HG03039 (cell line): ENCODE results near the gene NOL4L.
"Not testable (repeated sequence)": the region's sequence is repeated elsewhere in the genome, so short reads cannot be mapped to it uniquely, and the experiment has no call there.

Experiments
- ATAC-seq: cut with Tn5 transposase; IDR thresholded peaks from one replicate; pipeline ENCODE4 v1.9.1; 2021; ENCODE audit warnings: mild to moderate bottlenecking, moderate library complexity; ENCODE audit not compliant: unreplicated experiment

NOL4L gene

DNA sequence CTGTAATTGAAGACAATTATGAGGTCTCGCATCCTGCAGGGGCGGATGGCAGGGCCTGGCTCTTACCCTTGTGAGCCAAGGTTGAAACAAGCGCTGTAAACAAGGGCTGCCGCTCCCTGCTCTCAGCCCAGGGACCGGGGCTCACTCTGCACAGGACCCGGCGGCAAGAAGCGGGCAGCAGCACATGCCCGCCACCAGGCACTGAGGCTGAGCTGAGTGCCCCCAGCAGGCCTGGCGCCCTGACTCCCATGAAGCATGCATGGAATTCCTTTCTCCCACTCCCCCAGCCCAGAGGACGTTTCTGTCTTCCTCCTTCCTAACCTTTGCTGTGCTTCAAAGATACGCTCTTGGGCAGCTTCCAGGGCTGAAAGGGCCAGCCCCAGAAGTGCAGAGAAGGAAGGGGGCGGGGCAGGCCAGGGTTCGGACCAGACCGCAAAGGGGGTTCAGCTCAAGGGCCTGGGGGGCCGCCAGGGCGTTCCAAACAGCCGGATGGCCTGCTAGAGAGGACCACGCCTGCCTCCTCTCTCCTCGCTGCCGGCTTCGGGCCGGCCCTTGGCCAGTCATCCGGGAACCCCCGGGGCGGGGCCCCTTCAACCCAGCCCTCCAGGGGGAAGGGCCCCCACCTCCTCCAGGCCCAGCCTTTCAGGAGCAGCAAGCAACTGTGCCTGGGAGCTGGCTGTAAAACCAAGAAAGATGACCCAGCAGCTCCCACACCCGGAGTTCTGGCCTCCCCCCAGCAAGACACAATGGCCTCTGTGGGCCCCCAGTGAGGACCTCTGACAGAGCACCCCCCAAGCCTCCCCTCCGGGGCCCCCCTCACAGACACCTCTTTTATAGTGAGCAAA lies 109.9 kb downstream of the NOL4L start:
- ATAC-seq, result no peak

DNA sequence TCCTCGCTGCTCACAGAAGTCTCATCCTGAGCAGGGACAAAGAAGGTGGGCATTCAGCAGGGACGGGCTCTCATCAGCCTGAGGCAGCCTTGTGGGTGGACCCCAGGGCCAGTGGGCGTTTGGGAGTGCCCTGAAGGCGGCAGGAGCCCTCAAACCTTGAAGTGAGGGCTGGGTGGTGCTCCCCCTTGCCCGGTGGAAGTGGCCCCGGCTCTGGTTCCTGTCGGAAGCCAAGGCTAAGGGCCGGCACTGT lies 110.5 kb downstream of the NOL4L start:
- ATAC-seq, result no peak

DNA sequence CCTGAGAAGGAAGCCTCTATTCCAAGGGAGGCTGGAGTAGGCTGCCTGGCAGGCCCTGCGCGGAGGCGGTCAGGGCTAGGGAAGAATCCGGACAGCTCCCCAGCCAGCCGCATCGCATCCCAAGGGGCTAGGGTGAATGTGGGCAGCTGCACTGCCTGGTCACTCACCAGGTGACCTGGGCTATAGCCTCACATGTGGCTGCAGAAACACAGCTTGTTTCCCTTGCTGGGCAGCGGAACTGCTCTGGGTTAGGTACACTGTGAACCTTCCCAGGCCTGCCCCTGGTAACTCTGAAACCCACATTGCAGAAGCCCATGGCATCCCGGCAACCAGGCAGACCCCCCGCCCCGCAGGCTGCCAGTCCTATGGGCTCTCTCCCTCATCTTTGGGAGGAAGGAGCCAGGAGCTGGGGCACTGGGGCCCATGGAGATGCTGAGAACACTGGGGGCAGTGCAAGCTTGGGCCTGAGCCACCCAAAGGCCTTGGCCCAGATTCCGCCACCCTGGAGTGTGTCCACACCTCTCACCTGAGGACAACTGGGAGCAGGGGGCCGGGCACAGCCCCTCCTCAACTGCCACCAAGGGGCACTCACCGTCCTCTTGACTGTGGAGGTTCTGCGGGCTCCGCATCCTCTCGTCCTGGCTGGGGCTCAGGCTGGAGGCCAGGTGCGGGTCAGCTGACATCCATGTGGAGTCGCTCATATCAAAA lies 111.0 kb downstream of the NOL4L start:
- ATAC-seq, result no peak

DNA sequence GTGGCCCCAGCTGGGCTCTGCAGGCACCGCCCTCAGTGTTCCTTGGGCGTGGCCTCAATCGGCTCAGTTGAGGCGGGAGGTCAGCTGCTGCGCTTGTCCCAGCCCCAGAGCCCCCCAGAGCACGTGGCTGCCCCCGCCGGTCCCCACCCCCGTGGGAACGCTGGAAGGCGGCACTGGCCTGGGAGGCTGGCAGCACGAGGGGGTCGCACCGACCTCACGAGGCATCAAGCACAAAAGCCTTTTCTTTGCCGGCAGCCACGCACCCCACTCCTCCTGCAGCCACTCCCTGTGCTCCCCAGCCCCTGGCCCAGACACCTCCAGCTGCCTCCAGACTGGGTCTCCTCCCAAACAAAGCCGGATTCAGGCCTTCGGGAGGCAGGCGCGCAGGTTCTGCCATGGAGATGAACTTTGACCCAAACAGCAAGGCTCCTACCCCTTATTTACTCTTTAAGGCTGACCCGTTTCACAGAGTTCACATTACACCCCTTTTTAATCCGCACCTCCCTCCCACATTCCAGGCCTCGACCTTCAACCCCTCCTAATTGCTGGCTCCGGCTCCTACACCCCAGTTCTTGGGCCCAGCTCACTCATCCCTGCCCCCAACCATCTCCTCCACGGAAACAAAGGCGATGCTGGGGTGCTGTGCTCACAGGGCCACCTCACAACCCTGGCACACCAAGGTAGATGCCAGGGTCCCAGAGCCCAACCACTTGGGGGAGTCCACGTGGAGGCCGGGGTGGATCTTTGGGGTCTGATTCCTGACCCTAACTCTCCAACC lies 111.7 kb downstream of the NOL4L start:
- ATAC-seq, result no peak

DNA sequence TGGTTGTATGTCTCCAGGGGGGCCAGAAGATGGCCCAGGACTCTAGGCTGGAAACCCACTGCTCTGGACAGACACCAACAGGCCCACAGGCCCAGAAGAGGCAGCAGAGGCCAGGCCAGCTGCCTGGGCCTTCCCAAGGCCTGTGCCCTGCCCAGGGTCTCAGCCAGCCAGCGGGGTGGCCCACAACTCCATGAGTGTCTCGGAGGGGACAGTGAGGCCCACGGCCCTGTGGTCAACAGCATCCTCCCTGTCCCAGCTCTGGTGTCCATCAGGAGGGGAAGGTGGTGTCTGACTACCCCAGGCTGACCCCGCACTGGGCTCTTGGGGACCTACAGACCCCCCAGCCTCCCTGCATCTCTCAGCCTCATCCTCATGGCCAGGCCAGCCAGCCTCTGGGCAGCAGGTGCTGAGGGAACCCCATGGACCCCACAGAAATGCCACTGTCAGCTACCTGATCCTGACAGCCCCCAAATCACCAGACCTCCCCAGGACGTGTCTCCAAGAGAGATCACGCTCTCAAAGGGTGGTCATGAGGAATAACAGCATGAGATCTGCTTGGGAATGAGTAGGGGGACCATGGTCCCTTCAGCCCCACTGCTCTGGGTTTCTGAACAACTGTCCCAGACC lies 112.4 kb downstream of the NOL4L start:
- ATAC-seq, result no peak

DNA sequence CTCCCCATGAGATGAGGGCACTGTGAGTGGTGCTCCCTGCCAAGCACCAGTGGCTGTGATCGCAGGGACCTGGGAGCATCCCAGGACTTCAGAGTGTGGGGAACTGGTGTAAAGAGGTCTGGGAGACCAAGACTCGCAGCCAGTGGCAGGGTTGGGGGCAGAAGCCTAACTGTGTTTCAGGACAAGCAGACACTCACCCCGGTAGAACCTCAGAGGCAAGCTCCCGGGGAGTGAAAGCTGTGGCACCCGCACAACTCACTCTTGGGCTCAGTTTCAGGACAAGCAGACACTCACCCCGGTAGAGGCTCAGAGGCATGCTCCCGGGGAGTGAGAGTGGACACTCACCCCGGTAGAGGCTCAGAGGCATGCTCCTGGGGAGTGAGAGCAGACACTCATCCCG lies 114.2 kb downstream of the NOL4L start:
- no peak for ATAC-seq

DNA sequence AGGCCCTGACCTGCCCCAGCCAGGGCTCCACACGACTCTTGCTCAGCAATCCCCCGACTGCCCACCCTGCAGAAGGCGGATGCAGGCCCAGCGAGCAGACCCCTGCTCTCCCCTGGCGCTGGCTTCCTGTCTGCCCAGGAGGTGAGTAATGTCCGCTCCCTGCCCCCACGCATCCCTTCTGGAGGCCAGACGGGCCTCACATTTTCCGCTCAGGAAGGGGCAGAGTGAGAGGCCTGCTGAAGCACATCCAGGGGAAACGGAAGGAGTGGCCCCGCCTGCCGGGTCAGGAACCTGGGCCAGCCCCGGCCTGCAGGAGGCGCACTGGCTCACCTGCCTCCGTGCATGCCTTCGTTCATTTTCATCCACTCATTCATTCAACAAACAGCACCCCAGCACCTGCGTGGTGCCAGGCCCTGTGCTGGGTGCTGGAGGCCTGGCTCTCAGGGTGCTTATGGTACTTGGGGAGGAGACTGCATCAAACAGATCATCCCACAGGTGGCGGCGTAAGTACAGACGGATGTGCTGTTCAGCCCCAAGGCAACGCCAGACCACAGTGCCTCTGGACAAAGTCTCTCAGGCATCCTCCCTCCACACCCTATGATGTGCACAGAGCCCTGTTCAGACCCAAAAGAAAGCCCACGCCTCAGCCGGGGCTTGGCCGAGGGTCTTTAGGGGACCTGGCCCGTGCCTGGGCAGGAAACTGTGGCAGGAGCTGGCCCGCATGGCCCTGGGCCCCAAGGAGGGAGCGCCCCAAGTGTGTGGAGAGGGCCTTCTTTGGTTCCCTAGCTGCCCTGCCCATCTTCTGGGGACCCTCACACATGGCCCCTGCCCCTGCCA lies 114.9 kb downstream of the NOL4L start:
- no peak for ATAC-seq

DNA sequence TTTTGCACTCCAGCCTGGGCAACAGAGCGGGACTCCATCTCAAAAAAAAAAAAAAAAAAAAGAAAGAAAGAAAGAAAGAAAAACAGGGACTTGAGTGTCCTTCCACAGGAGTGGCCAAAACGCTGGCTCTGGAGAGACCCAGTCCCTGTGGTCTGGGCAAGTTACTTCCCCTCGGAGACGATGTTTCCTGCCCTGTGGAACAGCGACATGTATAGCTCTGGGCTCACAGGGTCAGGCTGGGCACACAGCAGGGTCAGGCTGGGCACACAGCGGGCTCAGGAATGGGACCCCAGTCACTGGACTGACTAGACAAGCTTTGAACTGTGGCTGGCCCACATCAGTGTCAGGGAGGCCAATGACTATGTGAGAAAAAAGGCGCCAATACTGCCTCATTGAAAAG lies 116.3 kb downstream of the NOL4L start:
- ATAC-seq, result no peak

DNA sequence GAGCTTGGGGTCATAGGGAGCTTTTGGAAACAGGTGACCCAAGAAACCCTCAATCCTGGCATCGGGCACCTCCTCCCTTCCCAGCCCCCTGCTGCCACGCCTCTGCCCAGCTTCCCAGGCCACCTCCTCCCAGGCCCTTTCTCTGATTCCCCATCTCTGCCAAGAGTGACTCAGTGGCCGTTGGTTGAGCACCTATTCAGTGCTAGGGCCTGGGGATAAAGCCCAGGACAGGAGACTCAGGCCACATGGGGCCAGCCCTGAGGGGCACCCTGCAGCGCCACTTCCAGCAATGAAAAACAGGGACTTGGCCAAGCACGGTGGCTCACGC lies 116.9 kb downstream of the NOL4L start:
- no peak for ATAC-seq

DNA sequence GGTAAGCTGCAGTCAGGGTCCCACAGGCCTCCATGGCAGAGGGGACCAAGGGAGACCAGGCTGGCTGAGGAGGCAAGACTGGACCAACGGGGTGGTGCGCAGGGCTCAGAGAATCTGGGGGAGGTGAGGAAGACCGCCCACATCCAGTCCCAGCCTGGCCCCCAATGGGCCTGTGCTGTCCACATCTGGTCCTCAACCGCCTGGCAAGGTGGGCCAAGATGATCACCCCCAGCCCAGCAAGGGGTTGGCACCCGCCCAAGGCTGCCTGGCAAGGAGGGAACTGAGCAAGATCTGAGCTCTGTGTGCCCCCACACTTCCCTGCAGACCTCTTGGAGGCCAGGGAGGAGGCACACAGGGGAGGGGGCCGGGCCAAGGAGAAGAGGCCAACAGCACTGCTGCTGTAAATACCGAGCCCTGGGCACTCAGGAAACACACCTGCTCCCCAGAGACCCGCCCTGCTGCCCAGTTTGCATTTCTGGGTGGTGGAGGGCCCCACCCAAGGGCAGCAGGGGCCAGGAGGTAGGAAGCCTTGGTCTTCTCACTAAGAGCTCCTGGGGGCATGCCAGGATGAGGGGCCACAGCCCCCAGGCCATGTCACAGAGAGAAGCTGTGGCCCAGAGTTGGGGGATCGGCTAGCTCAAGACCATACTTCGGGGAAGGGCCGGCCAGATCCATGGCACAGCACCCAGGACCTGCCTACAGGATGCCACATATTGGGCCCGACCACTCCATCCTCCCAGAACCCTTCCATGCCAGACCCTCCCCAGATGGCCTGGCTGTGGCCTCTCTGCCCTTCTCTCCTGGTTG lies 117.4 kb downstream of the NOL4L start:
- ATAC-seq, result no peak

DNA sequence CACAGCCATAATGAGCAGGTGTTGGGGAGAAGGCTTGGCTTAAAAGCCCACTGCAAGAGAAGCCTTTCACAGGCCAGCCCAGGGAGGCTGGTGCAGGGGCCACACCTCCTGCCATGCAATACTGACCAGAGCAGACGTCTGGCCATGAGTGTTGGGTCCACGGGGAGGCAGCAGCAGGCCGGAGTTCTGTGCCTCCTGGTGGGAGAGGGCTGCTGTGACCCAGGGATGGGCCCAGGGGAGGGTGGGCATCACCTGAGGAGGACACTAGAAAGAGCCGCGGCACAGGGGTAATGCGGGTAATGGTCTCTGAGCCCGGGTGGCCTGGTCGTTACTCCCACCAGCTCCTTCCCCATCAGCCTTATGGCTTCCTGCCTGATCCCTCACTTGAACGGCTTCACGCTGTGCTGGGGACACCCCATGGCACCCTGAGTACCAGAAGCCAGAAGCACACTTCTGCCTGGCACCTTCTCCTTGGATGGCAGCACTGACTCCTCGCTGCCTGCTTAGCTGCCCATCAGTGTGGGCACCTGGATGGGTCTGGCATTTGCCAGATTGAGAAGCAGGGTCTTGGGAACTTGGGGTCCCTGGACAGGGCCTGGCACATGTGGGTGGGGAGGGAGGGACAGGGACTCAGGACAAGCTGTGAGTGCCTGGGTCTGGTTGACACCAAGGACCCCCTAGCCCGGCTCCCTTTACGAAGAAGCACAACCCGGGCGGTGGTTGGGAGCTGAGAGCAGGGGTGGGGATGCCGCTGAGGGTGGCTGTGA lies 118.2 kb downstream of the NOL4L start:
- ATAC-seq, result no peak

DNA sequence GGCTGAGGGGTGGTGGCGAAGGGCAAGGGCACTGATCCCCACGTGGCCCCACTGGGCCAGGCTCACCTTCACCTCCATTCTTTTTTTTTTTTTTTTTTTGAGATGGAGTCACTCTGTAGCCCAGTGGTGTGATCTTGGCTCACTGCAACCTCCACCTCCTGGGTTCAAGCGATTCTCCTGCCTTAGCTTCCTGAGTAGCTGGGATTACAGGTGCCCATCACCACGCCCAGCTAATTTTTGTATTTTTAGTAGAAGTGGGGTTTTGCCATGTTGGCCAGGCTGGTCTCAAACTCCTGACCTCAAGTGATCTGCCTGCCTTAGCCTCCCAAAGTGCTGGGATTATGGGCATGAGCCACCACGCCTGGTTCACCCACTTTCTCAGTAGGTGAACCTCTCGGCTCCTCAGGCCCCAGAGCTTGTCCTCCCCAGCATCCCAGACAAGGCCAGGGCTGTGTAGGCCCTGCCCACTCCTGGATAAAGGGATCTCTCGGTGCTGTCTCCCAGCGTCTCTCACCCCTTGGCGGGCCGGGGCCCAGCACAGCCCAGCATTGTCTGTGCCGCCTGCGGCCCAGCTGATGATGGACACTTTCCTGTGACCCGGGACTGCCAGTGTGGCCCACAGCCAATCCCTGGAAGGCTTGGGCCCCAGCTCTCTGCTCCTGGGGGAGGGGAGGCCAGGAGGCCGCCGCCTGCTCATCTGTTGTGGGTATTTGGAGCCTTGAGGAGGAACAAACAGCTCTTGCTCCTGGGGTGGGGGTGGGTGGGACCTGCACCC lies 119.0 kb downstream of the NOL4L start:
- ATAC-seq, result not testable (repeated sequence)

DNA sequence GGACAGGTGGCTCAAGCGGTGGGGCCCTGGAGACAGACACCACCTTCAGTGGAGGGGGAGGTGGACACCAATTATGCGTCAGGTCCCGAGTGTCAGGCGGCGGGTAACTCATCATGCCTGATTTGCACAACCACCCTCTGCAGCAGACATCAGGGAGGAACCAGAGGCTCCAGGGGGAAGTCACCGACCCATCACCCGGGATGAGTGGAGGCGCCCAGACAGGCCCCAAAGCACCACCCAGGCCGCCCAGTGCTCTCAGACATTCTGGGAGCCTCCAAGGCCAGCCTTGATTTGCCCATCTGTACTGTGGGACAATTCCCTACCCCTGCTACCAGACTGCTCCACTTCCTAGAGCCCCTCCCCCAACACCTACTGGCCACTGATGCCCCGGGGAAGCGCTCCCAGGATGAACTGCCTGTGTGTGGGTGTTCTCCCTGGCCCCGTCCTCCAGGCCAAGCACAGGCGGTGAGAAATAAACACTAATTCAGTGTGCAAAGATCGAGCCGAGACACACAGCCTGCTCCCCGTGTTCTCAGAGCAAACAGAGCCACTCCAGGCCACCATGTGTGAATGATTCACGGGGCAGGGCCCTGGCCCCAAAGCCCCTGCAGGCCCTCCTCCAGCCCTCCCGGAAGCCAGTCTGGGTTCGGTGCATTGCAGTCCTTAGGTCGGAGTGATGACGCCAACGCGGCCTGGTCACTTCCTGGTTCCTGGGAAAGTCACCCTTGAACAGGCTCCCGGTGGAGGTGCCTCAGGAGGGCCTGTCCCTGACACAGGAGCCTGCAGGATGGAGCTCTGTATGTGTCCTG lies 119.8 kb downstream of the NOL4L start:
- ATAC-seq, result no peak

DNA sequence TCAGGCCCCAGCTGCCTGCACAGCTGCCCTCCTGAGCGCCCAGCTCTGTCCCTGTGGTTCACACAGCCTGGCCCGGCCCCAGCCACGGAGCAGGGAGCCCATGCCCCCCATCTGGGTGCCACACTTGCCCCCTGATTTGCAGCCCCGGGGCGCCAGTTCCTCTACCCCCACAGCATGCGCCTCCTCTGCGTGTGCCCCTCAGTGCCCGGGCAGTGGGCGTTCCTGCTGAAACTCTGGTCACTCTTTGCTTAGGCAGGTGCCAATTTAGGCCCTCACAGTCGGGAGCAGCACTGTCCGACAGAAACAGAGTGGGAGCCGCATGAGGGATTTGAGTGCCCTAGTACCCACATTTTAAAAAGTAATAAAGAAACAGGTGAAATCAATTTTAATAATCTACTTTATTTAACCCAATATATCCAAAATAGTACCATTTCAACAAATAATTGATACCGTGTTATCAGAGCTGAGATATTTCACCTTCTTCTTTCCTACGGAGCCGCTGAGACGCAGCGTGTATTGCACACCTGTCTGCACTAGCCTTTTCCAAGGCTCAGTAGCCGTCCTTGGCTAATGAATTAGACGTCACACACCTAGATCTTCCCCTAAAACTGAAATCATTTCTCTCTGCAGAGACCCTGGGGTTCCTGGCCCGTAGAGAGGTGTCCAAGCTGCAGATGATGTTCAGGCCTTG lies 120.6 kb downstream of the NOL4L start:
- ATAC-seq, result no peak

DNA sequence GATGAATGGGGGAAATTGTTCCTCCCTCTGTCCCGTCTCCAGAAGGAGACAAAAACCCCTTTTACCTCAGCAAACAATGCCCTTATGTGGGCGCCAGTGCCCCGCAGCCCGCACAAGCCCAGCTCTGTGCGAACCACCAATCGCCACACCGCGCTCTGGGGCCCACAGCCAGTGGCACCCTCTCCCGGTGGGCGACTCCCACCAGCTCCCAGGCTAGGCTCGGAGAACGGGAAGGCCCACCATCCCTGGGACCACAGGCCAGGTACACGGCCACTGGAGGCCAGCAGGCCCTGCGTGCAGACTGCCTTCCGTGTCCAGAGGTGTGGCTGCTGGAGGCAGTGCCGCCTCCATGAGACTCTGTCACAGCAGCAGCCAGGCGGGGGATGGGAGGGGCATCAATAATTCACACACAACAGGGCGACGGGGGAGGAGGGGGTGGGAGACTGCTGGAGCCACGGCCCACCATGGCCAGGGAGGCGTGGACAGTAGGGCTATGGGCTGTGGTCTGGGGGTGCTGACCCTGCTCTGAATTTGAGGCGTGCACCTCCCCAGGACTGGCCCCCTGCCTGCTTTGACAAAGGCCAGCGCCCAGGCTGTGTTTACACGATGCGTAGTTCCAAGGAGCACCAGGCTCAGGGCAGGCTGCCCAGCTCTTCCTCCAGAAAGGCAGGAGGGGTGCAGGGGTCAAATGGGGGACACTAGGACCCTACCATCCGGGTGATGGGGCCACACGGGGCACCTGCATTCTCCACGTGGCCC lies 121.3 kb downstream of the NOL4L start:
- ATAC-seq, result no peak

DNA sequence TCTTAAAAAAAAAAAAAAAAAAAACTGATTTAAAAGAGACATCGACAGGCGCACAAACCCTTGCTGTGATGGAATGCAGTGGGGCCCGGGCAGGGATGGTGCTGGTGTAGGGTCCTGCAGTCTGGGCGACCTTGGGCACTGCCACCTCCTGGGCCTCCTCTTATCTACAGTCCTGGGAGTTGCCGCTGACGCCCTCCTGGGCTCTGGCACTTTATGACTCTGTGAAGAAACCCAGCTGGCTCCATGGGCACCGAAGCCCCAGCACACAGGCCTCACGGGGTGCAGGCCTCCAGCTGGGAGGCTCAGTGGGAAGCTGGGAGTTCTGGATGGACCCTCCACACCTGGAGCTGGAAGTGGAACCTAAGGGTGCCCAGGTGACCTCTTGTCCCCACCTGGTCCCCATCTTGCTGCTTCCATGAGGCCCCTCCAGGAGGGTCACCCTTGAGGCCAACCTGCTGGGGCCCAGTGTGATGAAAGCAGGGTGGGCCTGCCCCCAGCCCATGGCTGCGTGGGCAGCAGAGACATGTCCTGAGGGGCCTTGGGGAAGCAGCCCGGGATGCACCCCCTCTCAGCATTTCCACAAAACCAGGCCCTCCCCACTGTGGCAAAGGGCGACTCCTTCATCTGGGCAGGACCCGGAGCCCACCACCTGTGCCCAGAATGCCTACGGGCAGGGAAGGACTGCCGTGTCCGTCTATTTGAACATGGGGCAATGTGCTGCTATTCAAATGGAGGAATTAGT lies 122.1 kb downstream of the NOL4L start:
- no peak for ATAC-seq
